Colonic mucosa (tissue), 4 donors: ENCODE results near the gene SLX4IP. TPM values are rescaled to one million over a fixed set of nuclear protein-coding genes. Genes with fewer than 3 reads are reported as not detected.

Experiments
- DNase-seq: peaks from one replicate; pipeline ENCODE4 v3.0.0-alpha.2; 2020
- H3K27ac ChIP-seq: fragments of 200-600 bp; one replicate; pipeline ENCODE4 v1.8.0; 2021
- H3K27me3 ChIP-seq: fragments of 200-600 bp; one replicate; pipeline ENCODE4 v1.8.0; 2021
- H3K36me3 ChIP-seq: fragments of 200-600 bp; one replicate; pipeline ENCODE4 v1.8.0; 2021
- H3K4me1 ChIP-seq: fragments of 200-600 bp; one replicate; pipeline ENCODE4 v1.8.0; 2021; ENCODE audit warnings: mild to moderate bottlenecking
- H3K4me3 ChIP-seq: fragments of 200-600 bp; one replicate; pipeline ENCODE4 v1.8.0; 2021
- H3K9ac ChIP-seq, 2 donors: one replicate each; pipeline ENCODE4 v1.7.0; 2013; ENCODE audit warnings: control low read depth in 2 of 2, low read depth in 2 of 2, low read length in 2 of 2
- H3K9me3 ChIP-seq: fragments of 200-600 bp; one replicate; pipeline ENCODE4 v1.8.0; 2021
- CTCF ChIP-seq: fragments of 200-600 bp; IDR thresholded peaks from one replicate; pipeline ENCODE4 v1.8.0; 2022; ENCODE audit warnings: antibody characterized with exemption, mild to moderate bottlenecking
- intact Hi-C: fragments of 100-400 bp; cut with DNase I; formaldehyde crosslinking; loops from one replicate; pipeline ENCODE4 v1.14.1; 2022
- total RNA-seq, 2 donors: library from RNA; stranded (reverse); fragmentation: NEBNext Ultra II Directional in 1 of 2; extraction: Animal tissue kit (Norgen Biotek cat#: 25700) in 1 of 2; gene quantifications; one replicate each; pipeline ENCODE4 v1.2.1, GENCODE V29; 2021
- donor health status: healthy.
- donor health status: DM: no; HTN: no; CAD: no.
- donor health status: DM: no; HTN: no; CAD: no.

SLX4IP gene
- total RNA-seq, 2 donors from 2014 or later = 5.0 to 8.8 TPM

- H3K27me3 ChIP-seq = no peaks in the 10 kb centered on the region
- no peaks in the 10 kb centered on the region for H3K9me3 ChIP-seq
- H3K36me3 ChIP-seq = peaks cover 11% of the 10 kb centered on the region
- H3K27ac ChIP-seq = no peak overlapping the region
- H3K4me1 ChIP-seq = peaks cover 15% of the 10 kb centered on the region
- TF ChIP-seq CTCF = no peak
- no peak overlapping the region for H3K9ac ChIP-seq
- intact Hi-C loops = no loop called here
- H3K4me3 ChIP-seq = no peak overlapping the region
- no peak for DNase-seq
These were observed 227.8 kb downstream of the SLX4IP start for GRCh38 chr20:10662661-10663458.

- Histone ChIP-seq H3K27me3 (no peaks in the 10 kb centered on the region), H3K27ac (no peak overlapping the region), H3K9me3 (no peaks in the 10 kb centered on the region), H3K4me3 (no peak overlapping the region), H3K9ac (no peak overlapping the region), H3K36me3 (peaks cover 11% of the 10 kb centered on the region), H3K4me1 (peaks cover 15% of the 10 kb centered on the region)
- no peak for TF ChIP-seq CTCF
- DNase-seq = no peak
- intact Hi-C loops = no loop called here
These were observed 228.7 kb downstream of the SLX4IP start for GRCh38 chr20:10663756-10664155.

DNA sequence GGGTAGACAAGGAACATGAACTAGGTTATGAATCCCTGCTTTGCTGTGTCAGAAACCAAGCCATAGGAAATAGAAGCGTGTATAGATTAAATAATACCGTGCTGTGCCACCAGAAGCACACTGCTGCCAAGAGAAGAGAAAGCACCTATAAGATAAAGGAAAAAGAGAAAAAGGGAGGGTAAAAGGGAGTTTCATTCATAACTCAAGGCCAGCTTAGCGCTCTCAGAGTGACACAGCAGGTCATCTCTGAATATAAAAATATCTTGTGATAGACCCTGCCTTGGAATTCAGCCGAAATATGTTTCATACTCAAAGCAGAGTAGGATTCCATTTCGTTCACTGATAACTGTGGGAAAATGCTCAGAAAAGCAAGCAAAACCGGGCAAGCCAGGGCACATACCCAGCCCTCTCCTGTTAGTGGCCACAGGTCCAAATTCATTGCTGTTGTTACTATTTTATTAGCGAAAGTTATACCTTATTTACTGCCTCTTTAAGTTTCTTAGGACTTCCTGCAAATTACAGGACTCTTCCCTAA is 230.0 kb downstream of the SLX4IP start:
- Histone ChIP-seq H3K9ac (peak overlapping the region in 1 of 2 donors; percentile 55), H3K36me3 (peaks cover 11% of the 10 kb centered on the region), H3K4me1 (peaks cover 15% of the 10 kb centered on the region), H3K4me3 (no peak overlapping the region), H3K27me3 (no peaks in the 10 kb centered on the region), H3K9me3 (no peaks in the 10 kb centered on the region), H3K27ac (peak overlapping the region; percentile 9)
- intact Hi-C loops = no loop called here
- DNase-seq = no peak
- no peak for TF ChIP-seq CTCF

DNA sequence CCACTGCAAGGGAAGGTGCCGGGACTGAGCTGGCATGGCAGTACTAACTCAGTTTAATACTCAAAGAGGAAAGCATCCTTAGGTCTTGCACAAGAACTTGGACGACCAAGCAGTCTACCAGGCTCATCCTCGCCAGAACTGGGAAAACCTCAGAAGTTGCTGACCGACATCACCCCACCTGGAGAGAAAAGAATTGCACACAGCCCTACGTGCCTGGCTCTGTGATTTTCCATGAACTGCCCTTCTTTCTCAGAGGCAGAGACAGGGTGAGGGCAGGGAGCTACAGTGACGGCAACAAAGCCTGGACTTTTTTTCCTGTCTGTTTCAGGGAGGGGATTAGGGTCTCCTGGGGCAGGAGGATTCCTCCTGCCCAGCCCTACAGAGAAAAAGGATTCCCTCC is 230.7 kb downstream of the SLX4IP start:
- no peak overlapping the region for H3K4me3 ChIP-seq
- intact Hi-C loops = no loop called here
- no peaks in the 10 kb centered on the region for H3K27me3 ChIP-seq
- H3K4me1 ChIP-seq = peaks cover 15% of the 10 kb centered on the region
- TF ChIP-seq CTCF = no peak
- no peak for DNase-seq
- H3K9me3 ChIP-seq = no peaks in the 10 kb centered on the region
- H3K27ac ChIP-seq = peak overlapping the region; percentile 2
- peaks cover 11% of the 10 kb centered on the region for H3K36me3 ChIP-seq
- H3K9ac ChIP-seq = peak overlapping the region in 1 of 2 donors; percentile 55

- H3K4me1 ChIP-seq = peaks cover 15% of the 10 kb centered on the region
- H3K9me3 ChIP-seq = no peaks in the 10 kb centered on the region
- H3K27me3 ChIP-seq = no peaks in the 10 kb centered on the region
- no peak for DNase-seq
- intact Hi-C loops = no loop called here
- peak overlapping the region; percentile 2 for H3K27ac ChIP-seq
- H3K9ac ChIP-seq = peak overlapping the region in 1 of 2 donors; percentile 55
- TF ChIP-seq CTCF = no peak
- peaks cover 11% of the 10 kb centered on the region for H3K36me3 ChIP-seq
- H3K4me3 ChIP-seq = no peak overlapping the region
These were observed 231.3 kb downstream of the SLX4IP start for GRCh38 chr20:10666221-10667076.
